Karpas-422 (cell line): ENCODE measurements around the gene AQP11. TPM values are rescaled to one million over a fixed set of nuclear protein-coding genes. Genes with fewer than 3 reads are reported as not detected.

Source experiments
- DNase-seq: peaks from one replicate; pipeline ENCODE4 v3.0.0-alpha.2; 2015
- H2AFZ ChIP-seq: fragments of 200-600 bp; sonication (generic); 2 replicates; pipeline ENCODE4 v1.6.1; 2014; ENCODE audit warnings: antibody characterized with exemption, low read length, mixed read lengths
- H3K27ac ChIP-seq: fragments of 200-600 bp; sonication (generic); 2 replicates; pipeline ENCODE4 v1.5.1; 2014; ENCODE audit warnings: mild to moderate bottlenecking, low read length, moderate library complexity
- H3K27me3 ChIP-seq: fragments of 200-600 bp; sonication (generic); 2 replicates; pipeline ENCODE4 v1.6.1; 2014; ENCODE audit warnings: low read length, mixed read lengths
- H3K36me3 ChIP-seq: fragments of 200-600 bp; sonication (generic); 2 replicates; pipeline ENCODE4 v1.6.1; 2014; ENCODE audit warnings: low read length, mixed read lengths; ENCODE audit not compliant: insufficient read depth
- H3K4me1 ChIP-seq: fragments of 200-600 bp; sonication (generic); 2 replicates; pipeline ENCODE4 v1.6.1; 2014; ENCODE audit warnings: mild to moderate bottlenecking, low read length, mixed read lengths
- H3K4me2 ChIP-seq: fragments of 200-600 bp; sonication (generic); 2 replicates; pipeline ENCODE4 v1.6.1; 2014; ENCODE audit warnings: low read length, low read depth, mild to moderate bottlenecking; ENCODE audit not compliant: poor library complexity, severe bottlenecking
- H3K4me3 ChIP-seq: fragments of 200-600 bp; sonication (generic); 2 replicates; pipeline ENCODE4 v1.5.1; 2014; ENCODE audit warnings: mild to moderate bottlenecking, antibody characterized with exemption, low read length, mixed read lengths
- H3K79me2 ChIP-seq: fragments of 200-600 bp; sonication (generic); 2 replicates; pipeline ENCODE4 v1.6.1; 2014; ENCODE audit warnings: mild to moderate bottlenecking, low read length, mixed read lengths
- H3K9ac ChIP-seq: fragments of 200-600 bp; sonication (generic); 2 replicates; pipeline ENCODE4 v1.6.0; 2014; ENCODE audit warnings: low read length
- H3K9me2 ChIP-seq: fragments of 200-600 bp; sonication (generic), shearing (Covaris generic); replicated peaks from 2 replicates; pipeline ENCODE4 v1.6.0; 2014; ENCODE audit warnings: mild to moderate bottlenecking, low read length, moderate library complexity; ENCODE audit not compliant: insufficient read depth
- H3K9me3 ChIP-seq: fragments of 300-700, 200-600 bp; sonication (generic); 2 replicates; pipeline ENCODE4 v1.6.1; 2014; ENCODE audit warnings: low read length, mixed read lengths
- H4K20me1 ChIP-seq: fragments of 200-600 bp; sonication (generic); 2 replicates; pipeline ENCODE4 v1.6.1; 2014; ENCODE audit warnings: mild to moderate bottlenecking, antibody characterized with exemption, low read length, low read depth; ENCODE audit not compliant: insufficient read depth
- small RNA-seq: library from RNA; depleted of rRNA; stranded (forward); fragments of <200 nt; gene quantifications from one replicate; pipeline ENCODE3, GENCODE V24; 2014
- total RNA-seq: library from RNA; depleted of rRNA; stranded (reverse); fragments of >200 nt; shearing (Covaris generic); gene quantifications from 2 replicates; pipeline ENCODE4 v1.2.3, GENCODE V29; 2014; ENCODE audit warnings: low replicate concordance; rRNA removed

AQP11 gene
- total RNA-seq, 1 experiment from 2014 or later, result 1.9 TPM

- H3K9ac ChIP-seq, result no peak overlapping the region
- no peak overlapping the region for H3K4me3 ChIP-seq
- H3K9me3 ChIP-seq, result no peaks in the 10 kb centered on the region
- H3K79me2 ChIP-seq, result no peaks in the 10 kb centered on the region
- H4K20me1 ChIP-seq, result no peaks in the 10 kb centered on the region
- no peak for DNase-seq
- no peak overlapping the region for H2AFZ ChIP-seq
- H3K4me1 ChIP-seq, result peaks cover 33% of the 10 kb centered on the region
- no peaks in the 10 kb centered on the region for H3K9me2 ChIP-seq
- H3K27me3 ChIP-seq, result no peaks in the 10 kb centered on the region
- no peaks in the 10 kb centered on the region for H3K36me3 ChIP-seq
- no peak overlapping the region for H3K4me2 ChIP-seq
- no peak overlapping the region for H3K27ac ChIP-seq
Observed at GRCh38 chr11:77656362-77656761, 66.6 kb downstream of the AQP11 start.

DNA sequence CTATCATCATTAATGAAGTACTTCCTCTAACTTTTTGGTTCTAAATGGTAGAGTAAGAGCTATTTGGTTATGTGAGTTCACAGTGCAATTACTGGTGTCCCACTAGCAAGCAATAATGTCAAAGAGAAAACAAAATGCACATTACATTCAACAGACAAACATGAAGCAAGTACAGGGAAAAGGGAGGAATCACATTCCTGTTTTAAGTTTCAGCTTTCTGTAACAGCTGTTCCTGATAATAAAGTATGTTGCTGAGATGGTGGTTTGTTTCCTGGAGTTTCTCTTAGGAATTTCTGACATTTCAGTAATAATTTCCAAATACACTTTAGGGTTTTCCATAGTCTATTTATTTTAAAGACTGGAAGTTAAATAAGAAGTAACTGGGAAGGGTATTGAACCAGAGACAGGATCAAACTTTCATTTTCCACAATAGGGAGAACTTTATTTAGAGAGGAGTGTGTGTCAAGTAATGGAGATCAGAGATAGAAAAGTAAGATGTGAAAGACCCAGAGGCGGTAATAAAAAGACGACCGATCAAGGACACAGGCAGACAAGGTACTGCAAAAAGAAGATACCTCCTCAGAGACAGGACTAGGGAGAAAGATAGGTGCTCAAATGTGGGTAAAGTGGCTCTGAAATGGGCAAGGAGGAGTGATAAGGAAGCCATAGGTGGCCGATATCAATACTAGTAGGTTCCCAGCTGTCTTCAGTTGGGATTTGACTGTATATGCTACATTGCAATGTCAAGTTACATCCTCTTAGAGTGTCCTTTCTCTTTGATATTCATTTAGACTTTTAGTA is 68.7 kb downstream of the AQP11 start:
- Histone ChIP-seq H3K27me3 (no peaks in the 10 kb centered on the region), H3K9me2 (no peaks in the 10 kb centered on the region), H3K79me2 (no peaks in the 10 kb centered on the region), H4K20me1 (no peaks in the 10 kb centered on the region), H3K36me3 (no peaks in the 10 kb centered on the region), H3K9me3 (no peaks in the 10 kb centered on the region), H3K9ac (no peak overlapping the region), H3K4me1 (peaks cover 51% of the 10 kb centered on the region), H3K27ac (no peak overlapping the region), H3K4me3 (no peak overlapping the region), H2AFZ (no peak overlapping the region), H3K4me2 (no peak overlapping the region)
- no peak for DNase-seq

Small RNA genes within 50 kb of the gene (small RNA-seq; reads per million reads assigned to genes)
- not detected for gene RNU7-59P

Other genes with a start within 250 kb of the AQP11 start
- gene PAK1, start 115.9 kb upstream of the AQP11 start, total RNA-seq, result 18.7 and 60.1 TPM in 2 replicates
- gene CLNS1A, start 47.8 kb downstream of the AQP11 start, total RNA-seq, result 212 and 223 TPM in 2 replicates
- 41.1 and 45.1 TPM in 2 replicates for gene RSF1, start 230.8 kb downstream of the AQP11 start, total RNA-seq
- 2.8 and 6.6 TPM in 2 replicates for gene AAMDC, start 231.2 kb downstream of the AQP11 start, total RNA-seq